ENCODE measurements around the gene TRMT44.

TRMT44 gene

DNA sequence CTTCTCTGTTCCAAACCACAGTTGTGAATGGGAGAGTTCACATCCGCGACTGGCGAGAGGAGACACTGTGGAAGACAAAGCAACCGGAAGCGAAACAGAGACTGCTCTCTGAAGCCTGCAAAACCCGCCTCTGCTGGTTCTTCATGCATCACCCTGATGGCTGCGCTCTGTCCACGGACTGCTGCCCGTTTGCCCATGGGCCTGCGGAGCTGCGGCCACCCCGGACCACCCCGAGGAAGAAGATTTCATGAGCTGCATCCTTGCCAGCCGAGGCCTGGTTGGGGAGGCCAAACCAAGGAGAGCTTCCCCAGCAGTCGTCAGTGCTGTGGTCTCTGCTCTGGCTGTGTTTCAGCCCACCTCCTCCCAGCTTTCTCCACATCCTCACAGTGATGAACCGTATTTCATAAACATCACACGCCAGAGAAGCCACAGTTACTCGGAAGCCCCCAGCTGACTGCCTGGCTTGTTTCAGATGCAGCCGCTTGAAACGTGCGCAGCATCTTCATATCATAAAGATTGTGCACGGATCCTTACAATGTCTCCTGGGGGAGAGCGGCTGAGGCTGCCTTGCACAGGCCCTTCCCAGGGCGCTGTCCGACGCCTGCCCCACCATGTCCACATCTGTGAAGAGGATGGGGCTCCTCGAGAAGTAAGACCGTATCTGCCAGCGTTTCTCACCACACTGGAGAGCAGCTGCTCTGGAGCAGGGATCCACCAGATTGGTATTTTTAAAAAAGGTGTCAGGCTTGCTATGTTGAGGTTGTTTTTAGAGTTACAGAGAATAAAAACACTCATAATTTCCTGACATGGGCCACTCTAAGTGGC is 35.4 kb downstream of the TRMT44 start:
- H4K20me1 ChIP-seq (ENCODE audit: insufficient read depth, low read length) = no peaks in the 10 kb centered on the region
- peak overlapping the region; percentile 40 for H3K4me3 ChIP-seq (ENCODE audit: low read length)
- H3K9me3 ChIP-seq (ENCODE audit: insufficient read depth, low read length) = no peaks in the 10 kb centered on the region
- H3K4me2 ChIP-seq (ENCODE audit: low read length) = peak overlapping the region; percentile 56
- no peak for TF ChIP-seq EZH2phosphoT487 (IDR thresholded peaks at IDR 0.05; ENCODE audit: low read depth)
- TF ChIP-seq, protein P1, sequence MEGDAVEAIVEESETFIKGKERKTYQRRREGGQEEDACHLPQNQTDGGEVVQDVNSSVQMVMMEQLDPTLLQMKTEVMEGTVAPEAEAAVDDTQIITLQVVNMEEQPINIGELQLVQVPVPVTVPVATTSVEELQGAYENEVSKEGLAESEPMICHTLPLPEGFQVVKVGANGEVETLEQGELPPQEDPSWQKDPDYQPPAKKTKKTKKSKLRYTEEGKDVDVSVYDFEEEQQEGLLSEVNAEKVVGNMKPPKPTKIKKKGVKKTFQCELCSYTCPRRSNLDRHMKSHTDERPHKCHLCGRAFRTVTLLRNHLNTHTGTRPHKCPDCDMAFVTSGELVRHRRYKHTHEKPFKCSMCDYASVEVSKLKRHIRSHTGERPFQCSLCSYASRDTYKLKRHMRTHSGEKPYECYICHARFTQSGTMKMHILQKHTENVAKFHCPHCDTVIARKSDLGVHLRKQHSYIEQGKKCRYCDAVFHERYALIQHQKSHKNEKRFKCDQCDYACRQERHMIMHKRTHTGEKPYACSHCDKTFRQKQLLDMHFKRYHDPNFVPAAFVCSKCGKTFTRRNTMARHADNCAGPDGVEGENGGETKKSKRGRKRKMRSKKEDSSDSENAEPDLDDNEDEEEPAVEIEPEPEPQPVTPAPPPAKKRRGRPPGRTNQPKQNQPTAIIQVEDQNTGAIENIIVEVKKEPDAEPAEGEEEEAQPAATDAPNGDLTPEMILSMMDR (IDR thresholded peaks at IDR 0.05; ENCODE audit: low read depth, low read length) = no peak
- H3K27ac ChIP-seq (ENCODE audit: low read length) = peak overlapping the region; percentile 51
- no peaks in the 10 kb centered on the region for H3K79me2 ChIP-seq (ENCODE audit: low read length)
- no peaks in the 10 kb centered on the region for H3K27me3 ChIP-seq (ENCODE audit: low read depth, low read length)
- H3K9ac ChIP-seq (ENCODE audit: low read length) = peak overlapping the region; percentile 19; the same call in 1 of the 2 replicates
- peaks cover 11% of the 10 kb centered on the region for H3K4me1 ChIP-seq (ENCODE audit: low read length)
- H3K36me3 ChIP-seq (replicated peaks; ENCODE audit: low read depth, low read length) = peaks cover 12% of the 10 kb centered on the region
- no peak overlapping the region for H2AFZ ChIP-seq (ENCODE audit: low read depth, low read length)

DNA sequence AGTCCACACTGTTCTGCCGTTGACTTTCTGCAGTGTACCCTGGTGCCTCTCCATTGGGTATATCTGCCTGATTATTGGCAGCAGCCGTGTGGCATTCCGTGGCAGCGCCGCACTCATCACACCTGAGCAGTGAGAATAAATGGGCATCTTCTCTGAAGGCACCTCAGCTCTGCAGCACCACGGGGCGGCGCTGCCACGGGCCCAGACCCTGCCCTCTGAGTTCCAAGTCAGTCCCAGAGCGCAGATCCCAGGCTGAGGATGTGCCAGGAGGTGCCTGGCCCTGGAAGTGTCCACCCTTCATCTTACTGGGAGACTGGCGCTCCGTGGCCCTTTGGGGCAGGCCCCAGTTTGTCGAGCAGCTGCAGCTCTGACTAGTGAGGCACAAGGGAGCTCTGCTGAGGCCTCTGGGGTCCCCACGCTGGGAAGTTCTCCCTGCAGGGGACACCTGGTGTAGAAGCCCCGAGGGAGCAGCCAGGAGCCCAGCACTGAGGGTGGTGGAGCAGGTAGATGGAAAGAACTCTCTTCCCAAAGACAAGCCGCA is 36.6 kb downstream of the TRMT44 start:
- Histone ChIP-seq H2AFZ (ENCODE audit: low read depth, low read length) (no peak overlapping the region), H3K4me2 (ENCODE audit: low read length) (no peak overlapping the region), H4K20me1 (ENCODE audit: insufficient read depth, low read length) (no peaks in the 10 kb centered on the region), H3K4me3 (ENCODE audit: low read length) (no peak overlapping the region), H3K9me3 (ENCODE audit: insufficient read depth, low read length) (no peaks in the 10 kb centered on the region), H3K27me3 (ENCODE audit: low read depth, low read length) (no peaks in the 10 kb centered on the region), H3K36me3 (replicated peaks; ENCODE audit: low read depth, low read length) (peaks cover 12% of the 10 kb centered on the region), H3K9ac (ENCODE audit: low read length) (no peak overlapping the region), H3K79me2 (ENCODE audit: low read length) (no peaks in the 10 kb centered on the region), H3K27ac (ENCODE audit: low read length) (no peak overlapping the region), H3K4me1 (ENCODE audit: low read length) (peaks cover 11% of the 10 kb centered on the region)
- no peak for TF ChIP-seq EZH2phosphoT487 (IDR thresholded peaks at IDR 0.05; ENCODE audit: low read depth)
- TF ChIP-seq, protein P1 (IDR thresholded peaks at IDR 0.05; ENCODE audit: low read depth, low read length) = no peak

DNA sequence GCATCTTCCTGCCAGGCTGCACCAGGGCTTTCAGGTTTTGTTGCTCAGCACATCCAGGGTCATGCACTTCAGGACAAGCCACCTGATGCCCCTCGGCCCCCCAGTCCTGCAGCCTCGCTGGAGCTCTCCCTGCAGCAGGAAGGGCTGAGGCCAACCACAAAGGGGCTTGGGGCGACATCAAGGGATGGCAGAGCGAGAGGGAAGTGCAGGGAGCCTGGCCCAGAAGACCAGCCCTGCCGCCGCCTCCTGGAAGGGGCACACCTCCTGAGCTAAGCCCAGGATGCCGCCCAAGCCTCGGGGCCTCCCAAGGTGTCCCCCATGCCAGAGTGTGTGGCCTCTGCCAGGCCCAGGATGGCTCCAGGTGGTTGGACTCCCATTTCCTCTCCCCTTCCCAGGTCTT is 37.1 kb downstream of the TRMT44 start:
- no peak overlapping the region for H3K9ac ChIP-seq (ENCODE audit: low read length)
- H3K4me1 ChIP-seq (ENCODE audit: low read length) = peaks cover 11% of the 10 kb centered on the region
- H3K4me2 ChIP-seq (ENCODE audit: low read length) = no peak overlapping the region
- H2AFZ ChIP-seq (ENCODE audit: low read depth, low read length) = no peak overlapping the region
- no peak overlapping the region for H3K4me3 ChIP-seq (ENCODE audit: low read length)
- no peaks in the 10 kb centered on the region for H3K27me3 ChIP-seq (ENCODE audit: low read depth, low read length)
- H3K36me3 ChIP-seq (replicated peaks; ENCODE audit: low read depth, low read length) = peaks cover 12% of the 10 kb centered on the region
- H3K79me2 ChIP-seq (ENCODE audit: low read length) = no peaks in the 10 kb centered on the region
- H3K27ac ChIP-seq (ENCODE audit: low read length) = no peak overlapping the region
- H3K9me3 ChIP-seq (ENCODE audit: insufficient read depth, low read length) = no peaks in the 10 kb centered on the region
- no peak for TF ChIP-seq EZH2phosphoT487 (IDR thresholded peaks at IDR 0.05; ENCODE audit: low read depth)
- TF ChIP-seq, protein P1 (IDR thresholded peaks at IDR 0.05; ENCODE audit: low read depth, low read length) = no peak
- no peaks in the 10 kb centered on the region for H4K20me1 ChIP-seq (ENCODE audit: insufficient read depth, low read length)

DNA sequence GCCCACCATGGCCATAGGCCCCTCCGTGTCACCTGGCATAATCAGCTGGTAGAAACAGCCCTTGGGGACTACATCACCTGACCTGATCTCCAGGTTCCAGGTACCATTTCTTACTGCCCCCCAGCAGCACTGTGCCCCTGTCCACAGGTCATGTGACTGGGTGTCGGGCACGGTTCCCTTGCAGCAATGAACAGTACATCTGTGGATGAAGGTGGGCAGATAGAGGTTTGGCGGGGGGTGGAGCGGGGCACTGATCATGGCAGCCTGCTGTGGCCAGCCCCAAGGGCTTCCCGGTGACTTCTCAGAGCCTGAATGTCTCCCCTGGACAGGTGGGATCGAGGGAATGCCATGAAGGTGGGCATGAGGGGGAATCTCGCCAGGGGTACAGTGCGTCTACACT is 37.8 kb downstream of the TRMT44 start:
- no peaks in the 10 kb centered on the region for H3K27me3 ChIP-seq (ENCODE audit: low read depth, low read length)
- H3K4me2 ChIP-seq (ENCODE audit: low read length) = no peak overlapping the region
- H3K9me3 ChIP-seq (ENCODE audit: insufficient read depth, low read length) = no peaks in the 10 kb centered on the region
- TF ChIP-seq, protein P1 (IDR thresholded peaks at IDR 0.05; ENCODE audit: low read depth, low read length) = no peak
- no peak for TF ChIP-seq EZH2phosphoT487 (IDR thresholded peaks at IDR 0.05; ENCODE audit: low read depth)
- peaks cover 11% of the 10 kb centered on the region for H3K4me1 ChIP-seq (ENCODE audit: low read length)
- no peak overlapping the region for H2AFZ ChIP-seq (ENCODE audit: low read depth, low read length)
- H4K20me1 ChIP-seq (ENCODE audit: insufficient read depth, low read length) = no peaks in the 10 kb centered on the region
- no peak overlapping the region for H3K4me3 ChIP-seq (ENCODE audit: low read length)
- no peak overlapping the region for H3K27ac ChIP-seq (ENCODE audit: low read length)
- no peaks in the 10 kb centered on the region for H3K79me2 ChIP-seq (ENCODE audit: low read length)
- no peak overlapping the region for H3K9ac ChIP-seq (ENCODE audit: low read length)
- H3K36me3 ChIP-seq (replicated peaks; ENCODE audit: low read depth, low read length) = peaks cover 12% of the 10 kb centered on the region

Data from OCI-LY3 (cell line).